ENCODE measurements around the gene DDX47. TPM values are rescaled to one million over a fixed set of nuclear protein-coding genes. Genes with fewer than 3 reads are reported as not detected.

Gene DDX47
- total and polyA plus RNA-seq, 2 of the 4 experiments (the other 2 are of a cell fraction): 77.8 to 89.5 TPM

DNA sequence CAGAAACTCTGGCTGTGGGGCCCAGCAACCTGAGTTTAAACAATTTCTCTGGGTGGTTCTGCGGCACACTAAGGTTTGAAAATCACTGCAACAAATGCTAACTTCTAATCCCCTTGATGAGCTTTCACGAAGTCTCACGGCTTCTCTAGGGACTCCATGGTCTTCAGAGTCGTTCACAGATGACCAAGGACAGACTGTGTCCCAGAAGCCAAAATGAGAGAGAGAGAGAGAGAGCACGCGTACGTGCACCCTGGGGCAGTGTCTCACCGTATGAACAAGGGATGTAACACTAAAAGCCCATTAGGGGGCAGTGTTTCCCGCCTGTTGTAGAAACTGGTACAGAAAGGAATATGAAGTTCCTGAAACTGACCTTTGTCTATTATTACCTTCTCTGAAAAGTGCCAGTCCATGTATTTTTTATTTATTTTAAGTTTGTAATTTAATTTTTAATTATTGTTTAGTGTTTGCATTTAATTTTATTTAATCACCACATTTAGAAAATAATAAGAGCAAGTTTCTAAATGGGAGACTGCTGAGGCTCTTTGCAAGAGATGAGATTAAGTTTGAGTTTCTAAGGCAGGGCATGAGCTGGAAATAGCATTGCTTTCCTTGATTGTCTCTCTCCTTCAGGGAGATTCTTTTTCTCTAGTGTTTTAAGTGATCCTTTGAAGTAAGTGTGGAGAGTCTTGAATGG is 24.3 kb upstream of the DDX47 start:
- intact Hi-C loops (cut with micrococcal nuclease): loop anchor here (1.0 to 10.0 kb wide), 7 partner anchors 48 to 433 kb away; no protein-coding TSS in a partner anchor
- DNase-seq (peak; percentile 82), ATAC-seq (ENCODE audit: low read depth) (peak; percentile 50)
- Histone ChIP-seq H4K5ac (ENCODE audit: low read depth, low read length) (peak overlapping the region; percentile 93; the same call in 1 of the 2 replicates), H3K14ac (replicated peaks; ENCODE audit: low read depth, low read length) (peak overlapping the region; percentile 78; the same call in 1 of the 2 replicates), H2AK9ac (replicated peaks; ENCODE audit: low read depth, low read length, poor library complexity) (no peak overlapping the region), H3K4me1 (ENCODE audit: control insufficient read depth, insufficient read depth, low read length) (peaks cover 19% of the 10 kb centered on the region), H3K23ac (ENCODE audit: low read depth, low read length) (peak overlapping the region; percentile 98; the same call in 1 of the 2 replicates), H4K91ac (ENCODE audit: insufficient read depth, low read depth, low read length) (peak overlapping the region; percentile 96), H2AK5ac (ENCODE audit: low read depth, low read length) (peak overlapping the region; percentile 96), H2BK15ac (ENCODE audit: low read depth, low read length) (peak overlapping the region; percentile 98; the same call in 1 of the 3 replicates), H3K27me3 (ENCODE audit: control insufficient read depth, insufficient read depth, low read length) (no peaks in the 10 kb centered on the region), H3K79me1 (ENCODE audit: low read depth in 1 of 2, low read length in 2 of 2) (peaks cover 8 to 37% of the 10 kb centered on the region in 2 experiments; a peak in 3 of 4 replicates), H3K27ac (ENCODE audit: insufficient read depth, low read length) (no peak overlapping the region), H3K9me3 (ENCODE audit: control insufficient read depth, insufficient read depth, low read length) (no peaks in the 10 kb centered on the region), H3K9me1 (ENCODE audit: insufficient read depth, low read length) (peaks cover 8% of the 10 kb centered on the region; the same call in 1 of the 2 replicates), H3K4ac (ENCODE audit: low read depth, low read length) (peak overlapping the region; percentile 97), H2AFZ (replicated peaks; ENCODE audit: low read length, poor library complexity) (peak overlapping the region; percentile 78), H2BK20ac (ENCODE audit: low read depth, low read length) (peak overlapping the region; percentile 83), H3K18ac (ENCODE audit: low read depth, low read length) (peak overlapping the region; percentile 40; the same call in 1 of the 2 replicates), H4K20me1 (ENCODE audit: insufficient read depth, low read length) (no peaks in the 10 kb centered on the region), H3K4me2 (ENCODE audit: low read depth, low read length) (no peak overlapping the region), H3K4me3 (ENCODE audit: insufficient read depth, low read depth, low read length) (no peak overlapping the region), H3K36me3 (ENCODE audit: control insufficient read depth, insufficient read depth, low read length) (no peaks in the 10 kb centered on the region), H3K56ac (ENCODE audit: extremely low read depth, insufficient read depth, low read length) (no peak overlapping the region), H2BK5ac (ENCODE audit: low read depth, low read length, poor library complexity, severe bottlenecking) (peak overlapping the region; percentile 66), H3K9ac (ENCODE audit: low read depth, low read length) (peak overlapping the region; percentile 32; the same call in 1 of the 2 replicates), H2BK120ac (ENCODE audit: low read depth, low read length) (peak overlapping the region; percentile 87), H4K8ac (ENCODE audit: low read depth in 2 of 2, low read length in 2 of 2) (peak overlapping the region; percentile 89 to 94)
- WGBS, 2 experiments (ENCODE audit: extremely low coverage in 2 of 2, insufficient read length in 1 of 2): 45% methylated on average over 6 of the region's 9 CpGs; no CpG with 5 or more reads in 1 of the 2 experiments
- in situ Hi-C loops (cut with MboI; ENCODE audit: low sequenced_read_pairs): no loop called here
- POLR2A ChIA-PET (ENCODE audit: unreplicated experiment): no interaction called here
- no TSS peak for BruUV-seq (replicated peaks)
- dilution Hi-C loops (cut with HindIII; ENCODE audit: low sequenced_read_pairs, unreplicated experiment): no loop called here
- TF ChIP-seq BHLHE40 (IDR thresholded peaks at IDR 0.05; ENCODE audit: low read depth, low read length): no peak
- TF ChIP-seq, protein P1, sequence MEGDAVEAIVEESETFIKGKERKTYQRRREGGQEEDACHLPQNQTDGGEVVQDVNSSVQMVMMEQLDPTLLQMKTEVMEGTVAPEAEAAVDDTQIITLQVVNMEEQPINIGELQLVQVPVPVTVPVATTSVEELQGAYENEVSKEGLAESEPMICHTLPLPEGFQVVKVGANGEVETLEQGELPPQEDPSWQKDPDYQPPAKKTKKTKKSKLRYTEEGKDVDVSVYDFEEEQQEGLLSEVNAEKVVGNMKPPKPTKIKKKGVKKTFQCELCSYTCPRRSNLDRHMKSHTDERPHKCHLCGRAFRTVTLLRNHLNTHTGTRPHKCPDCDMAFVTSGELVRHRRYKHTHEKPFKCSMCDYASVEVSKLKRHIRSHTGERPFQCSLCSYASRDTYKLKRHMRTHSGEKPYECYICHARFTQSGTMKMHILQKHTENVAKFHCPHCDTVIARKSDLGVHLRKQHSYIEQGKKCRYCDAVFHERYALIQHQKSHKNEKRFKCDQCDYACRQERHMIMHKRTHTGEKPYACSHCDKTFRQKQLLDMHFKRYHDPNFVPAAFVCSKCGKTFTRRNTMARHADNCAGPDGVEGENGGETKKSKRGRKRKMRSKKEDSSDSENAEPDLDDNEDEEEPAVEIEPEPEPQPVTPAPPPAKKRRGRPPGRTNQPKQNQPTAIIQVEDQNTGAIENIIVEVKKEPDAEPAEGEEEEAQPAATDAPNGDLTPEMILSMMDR (conservative IDR thresholded peaks at IDR 0.05; ENCODE audit: low read depth, low read length): peak; percentile 81
- TF ChIP-seq MAFK (IDR thresholded peaks at IDR 0.05; ENCODE audit: low read depth, low read length): no peak
- TF ChIP-seq RAD21 (IDR thresholded peaks at IDR 0.05; ENCODE audit: low read length): peak; percentile 87
- TF ChIP-seq SMC3 (IDR thresholded peaks at IDR 0.05; ENCODE audit: low read depth, low read length): peak; percentile 76
- CTCF ChIA-PET: interaction anchor here (0.6 to 2.1 kb wide), 7 partner anchors 9 to 198 kb away, joined by 3 to 6 read pairs (median 4); no protein-coding TSS in a partner anchor
